Keratinocyte (primary cell): Measurements from ENCODE around the gene RGPD3. TPM values are rescaled to one million over a fixed set of nuclear protein-coding genes. Genes with fewer than 3 reads are reported as not detected.

Experiments used
- DNase-seq: peaks from one replicate; pipeline ENCODE4 v3.0.0-alpha.2; 2011; ENCODE audit warnings: low read depth, missing footprints, low spot score
- FAIRE-seq: peaks from 2 replicates; lab custom pipeline; 2011; peaks lifted over from hg19 to GRCh38; lab: Jason Lieb, UNC
- H2AFZ ChIP-seq: 2 replicates; pipeline ENCODE4 v1.6.0; 2012; ENCODE audit warnings: low read length, control low read depth, inconsistent platforms; ENCODE audit not compliant: control insufficient read depth
- H3K27ac ChIP-seq: 2 replicates; pipeline ENCODE4 v1.5.1; 2011; ENCODE audit warnings: low read length; ENCODE audit not compliant: control insufficient read depth, insufficient read depth
- H3K27me3 ChIP-seq: 3 replicates; pipeline ENCODE4 v1.6.0; 2011; ENCODE audit warnings: low read length; ENCODE audit not compliant: control insufficient read depth, insufficient read depth; ENCODE audit errors: extremely low read depth
- H3K36me3 ChIP-seq, 2 experiments: 2 replicates in 1 of 2; 3 replicates in 1 of 2; pipeline ENCODE4 v1.5.1; 2011; ENCODE audit warnings: low read length in 2 of 2, mild to moderate bottlenecking in 1 of 2; ENCODE audit not compliant: control insufficient read depth in 2 of 2, insufficient read depth in 2 of 2; ENCODE audit errors: extremely low read depth in 1 of 2
- H3K4me1 ChIP-seq: 3 replicates; pipeline ENCODE4 v1.5.1; 2011; ENCODE audit warnings: low read length; ENCODE audit not compliant: control insufficient read depth, insufficient read depth; ENCODE audit errors: extremely low read depth
- H3K4me2 ChIP-seq: 3 replicates; pipeline ENCODE4 v1.6.0; 2011; ENCODE audit warnings: low read depth, low read length; ENCODE audit not compliant: control insufficient read depth, insufficient read depth; ENCODE audit errors: extremely low read depth
- H3K4me3 ChIP-seq, 3 experiments: fragments of 200-600 bp in 1 of 3; sonication (generic) in 1 of 3; 2 replicates in 2 of 3; 3 replicates in 1 of 3; pipeline ENCODE4 v1.5.1; 2011 to 2016; ENCODE audit warnings: low read length in 3 of 3, mild to moderate bottlenecking in 3 of 3, control low read depth in 2 of 3, inconsistent platforms in 1 of 3, low read depth in 1 of 3, mixed read lengths in 1 of 3, mixed run types in 1 of 3, moderate library complexity in 1 of 3; ENCODE audit not compliant: control insufficient read depth in 2 of 3, insufficient read depth in 2 of 3; ENCODE audit errors: extremely low read depth in 1 of 3
- H3K79me2 ChIP-seq: 2 replicates; pipeline ENCODE4 v1.6.0; 2012; ENCODE audit warnings: low read length; ENCODE audit not compliant: control insufficient read depth, insufficient read depth
- H3K9ac ChIP-seq: 3 replicates; pipeline ENCODE4 v1.6.0; 2011; ENCODE audit warnings: low read length; ENCODE audit not compliant: control insufficient read depth, insufficient read depth; ENCODE audit errors: extremely low read depth
- H3K9me1 ChIP-seq: 3 replicates; pipeline ENCODE4 v1.6.0; 2011; ENCODE audit warnings: low read length; ENCODE audit not compliant: control insufficient read depth, insufficient read depth; ENCODE audit errors: extremely low read depth
- H3K9me3 ChIP-seq: 2 replicates; pipeline ENCODE4 v1.5.1; 2012; ENCODE audit warnings: low read depth, low read length; ENCODE audit not compliant: control insufficient read depth
- H4K20me1 ChIP-seq: 3 replicates; pipeline ENCODE4 v1.6.0; 2011; ENCODE audit warnings: low read length; ENCODE audit not compliant: control insufficient read depth, insufficient read depth; ENCODE audit errors: extremely low read depth
- EZH2 ChIP-seq: IDR thresholded peaks from one replicate; pipeline ENCODE4 v1.6.1; 2012; ENCODE audit warnings: inconsistent platforms, mild to moderate bottlenecking, low read length, moderate library complexity
- dilution Hi-C: fragments of 300-500 bp; cut with MboI; formaldehyde crosslinking; loops from one replicate; pipeline ENCODE4 v1.7.0; 2020; ENCODE audit warnings: low sequenced_read_pairs; ENCODE audit not compliant: extremely low pct_ligation_motif_present
- polyA plus RNA-seq, 5 experiments: library from polyadenylated mRNA; depleted of rRNA in 3 of 5; stranded (reverse) in 3 of 5; stranded (forward) in 1 of 5; unstranded in 1 of 5; fragments of >200 nt; gene quantifications; 1 replicate in 1 of 5; 2 replicates in 3 of 5; 3 replicates in 1 of 5; pipeline versions ENCODE4 v1.2.1 to v1.2.3, GENCODE V29; 2011 to 2012; ENCODE audit warnings: missing spikeins in 2 of 5, low read depth in 1 of 5, low replicate concordance in 1 of 5
- TF ChIP-seq, protein P1 (sequence below), 3 experiments: IDR thresholded peaks in 1 of 3; conservative IDR thresholded peaks in 1 of 3; optimal IDR thresholded peaks in 1 of 3; 2 replicates in 2 of 3; 3 replicates in 1 of 3; pipeline versions ENCODE3 to v1.5.1; 2011; ENCODE audit warnings: low read length in 3 of 3, mild to moderate bottlenecking in 3 of 3, moderate library complexity in 2 of 3, control low read depth in 1 of 3, inconsistent platforms in 1 of 3; ENCODE audit not compliant: insufficient read depth in 2 of 3; ENCODE audit errors: extremely low read depth in 1 of 3

Gene RGPD3
- polyA plus RNA-seq, 1 donor (not counting 4 experiments of a cell fraction or from before 2014, with no cell fraction given) = 0.09 TPM

DNA sequence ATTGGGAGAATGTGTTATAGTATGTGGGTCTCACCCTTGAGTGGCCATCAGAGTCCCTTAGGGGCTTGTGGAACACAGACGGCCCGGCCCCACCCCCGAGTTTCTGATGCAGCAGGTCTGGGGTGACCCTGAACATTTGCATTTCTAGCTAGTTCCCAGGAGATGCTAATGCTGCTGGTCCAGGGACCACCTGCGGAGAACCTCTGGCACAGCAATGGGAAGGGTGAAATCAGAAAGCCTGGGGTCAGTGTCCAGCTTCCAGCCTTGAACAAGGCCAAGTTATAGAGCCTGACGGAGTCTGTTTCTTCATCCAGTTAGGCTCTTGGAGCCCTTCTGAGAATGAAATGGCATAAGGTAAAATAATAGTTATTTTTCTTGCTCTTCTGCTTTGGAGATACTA lies 126.5 kb downstream of the RGPD3 start:
- dilution Hi-C loops = no loop called here
- H2AFZ ChIP-seq = no peak overlapping the region
- no peak overlapping the region for H3K4me2 ChIP-seq
- no peak overlapping the region for H3K9ac ChIP-seq
- no peaks in the 10 kb centered on the region for H3K27me3 ChIP-seq
- H3K4me1 ChIP-seq = no peaks in the 10 kb centered on the region
- H3K9me3 ChIP-seq = no peaks in the 10 kb centered on the region
- no peak for FAIRE-seq
- H3K4me3 ChIP-seq = no peak overlapping the region
- H4K20me1 ChIP-seq = no peaks in the 10 kb centered on the region
- no peaks in the 10 kb centered on the region for H3K9me1 ChIP-seq
- no peak overlapping the region for H3K27ac ChIP-seq
- no peak for DNase-seq
- TF ChIP-seq, protein P1, sequence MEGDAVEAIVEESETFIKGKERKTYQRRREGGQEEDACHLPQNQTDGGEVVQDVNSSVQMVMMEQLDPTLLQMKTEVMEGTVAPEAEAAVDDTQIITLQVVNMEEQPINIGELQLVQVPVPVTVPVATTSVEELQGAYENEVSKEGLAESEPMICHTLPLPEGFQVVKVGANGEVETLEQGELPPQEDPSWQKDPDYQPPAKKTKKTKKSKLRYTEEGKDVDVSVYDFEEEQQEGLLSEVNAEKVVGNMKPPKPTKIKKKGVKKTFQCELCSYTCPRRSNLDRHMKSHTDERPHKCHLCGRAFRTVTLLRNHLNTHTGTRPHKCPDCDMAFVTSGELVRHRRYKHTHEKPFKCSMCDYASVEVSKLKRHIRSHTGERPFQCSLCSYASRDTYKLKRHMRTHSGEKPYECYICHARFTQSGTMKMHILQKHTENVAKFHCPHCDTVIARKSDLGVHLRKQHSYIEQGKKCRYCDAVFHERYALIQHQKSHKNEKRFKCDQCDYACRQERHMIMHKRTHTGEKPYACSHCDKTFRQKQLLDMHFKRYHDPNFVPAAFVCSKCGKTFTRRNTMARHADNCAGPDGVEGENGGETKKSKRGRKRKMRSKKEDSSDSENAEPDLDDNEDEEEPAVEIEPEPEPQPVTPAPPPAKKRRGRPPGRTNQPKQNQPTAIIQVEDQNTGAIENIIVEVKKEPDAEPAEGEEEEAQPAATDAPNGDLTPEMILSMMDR (optimal IDR thresholded peaks at IDR 0.05 in 1 of 3, IDR thresholded peaks at IDR 0.05 in 1 of 3, conservative IDR thresholded peaks at IDR 0.05 in 1 of 3; ENCODE audit: extremely low read depth in 1 of 3, insufficient read depth in 2 of 3, low read length in 3 of 3) = no peak
- TF ChIP-seq EZH2 = no peak
- H3K79me2 ChIP-seq = no peaks in the 10 kb centered on the region
- H3K36me3 ChIP-seq = no peaks in the 10 kb centered on the region

Other genes starting within 250 kb of the RGPD3 start
- not detected in 3 replicates for gene CD8B2, start 19.0 kb upstream of the RGPD3 start, polyA plus RNA-seq